Testis (tissue), 3 donors: ENCODE measurements around the gene GPR39. TPM values are rescaled to one million over a fixed set of nuclear protein-coding genes. Genes with fewer than 3 reads are reported as not detected.

Source experiments
- DNase-seq: peaks from one replicate; pipeline ENCODE4 v3.0.0-alpha.2; 2019
- H3K27ac ChIP-seq, 2 donors: fragments of 200-600 bp; sonication (generic); one replicate each; pipeline ENCODE4 v1.5.1; 2019
- H3K27me3 ChIP-seq: fragments of 200-600 bp; sonication (generic); one replicate; pipeline ENCODE4 v1.5.1; 2019
- H3K36me3 ChIP-seq: fragments of 200-600 bp; sonication (generic); one replicate; pipeline ENCODE4 v1.5.1; 2017; ENCODE audit warnings: low read depth; ENCODE audit errors: missing control alignments
- H3K4me1 ChIP-seq: fragments of 200-600 bp; sonication (generic); one replicate; pipeline ENCODE4 v1.5.1; 2019
- H3K4me3 ChIP-seq, 2 donors: fragments of 200-600 bp; sonication (generic); one replicate each; pipeline ENCODE4 v1.5.1; 2017 to 2019
- H3K9me3 ChIP-seq: fragments of 200-600 bp; sonication (generic); one replicate; pipeline ENCODE4 v1.5.1; 2017
- CTCF ChIP-seq, 3 experiments: fragments of 450-650 bp in 2 of 3; fragments of 200-600 bp in 1 of 3; sonication (generic) in 1 of 3; IDR thresholded peaks; one replicate each; pipeline ENCODE4 v1.5.1; 2016 to 2019; ENCODE audit warnings: antibody characterized with exemption in 3 of 3, mild to moderate bottlenecking in 2 of 3, moderate library complexity in 1 of 3
- POLR2A ChIP-seq: fragments of 450-650 bp; IDR thresholded peaks from one replicate; pipeline ENCODE4 v1.6.1; 2017; ENCODE audit warnings: antibody characterized with exemption, mild to moderate bottlenecking, moderate library complexity
- WGBS, 2 donors: methylation state at CpG; one replicate each; pipeline ENCODE4 v1.1.5; 2018; 5-methylcytosine and 5-hydroxymethylcytosine counted together
- intact Hi-C: fragments of 100-400 bp; cut with DNase I; formaldehyde crosslinking; loops from one replicate; pipeline ENCODE4 v1.15.1; 2023; ENCODE audit warnings: low total_unique reads
- polyA plus RNA-seq: library from polyadenylated mRNA; stranded (reverse); fragments of 350-450 nt; fragmentation: Illumina TruSeq; extraction: RNeasy Lipid Tissue Mini Kit (QIAGEN cat#74804); gene quantifications from one replicate; pipeline ENCODE4 v1.2.3, GENCODE V29; 2014; ENCODE audit warnings: low read depth, low replicate concordance; ENCODE audit not compliant: insufficient read depth
- total RNA-seq, 2 donors: library from RNA; depleted of rRNA; stranded (reverse); fragments of >200 nt; gene quantifications; one replicate each; pipeline ENCODE4 v1.2.3, GENCODE V29; 2016

The GPR39 gene
- total and polyA plus RNA-seq, 3 donors from 2014 or later, result 2.7 to 19.5 (median 4.0) TPM

- H3K36me3 ChIP-seq, result no peaks in the 10 kb centered on the region
- no peak for DNase-seq
- H3K4me1 ChIP-seq, result no peaks in the 10 kb centered on the region
- no peak overlapping the region for H3K27ac ChIP-seq
- H3K9me3 ChIP-seq, result no peaks in the 10 kb centered on the region
- H3K27me3 ChIP-seq, result no peaks in the 10 kb centered on the region
- no peak for TF ChIP-seq CTCF (IDR thresholded peaks at IDR 0.05)
- TF ChIP-seq POLR2A, result no peak
- intact Hi-C loops, result no loop called here
- H3K4me3 ChIP-seq, result no peak overlapping the region
Observed at GRCh38 chr2:132374151-132374550, 42.5 kb upstream of the GPR39 start.

GRCh38 chr2:132374551-132374950 is 42.1 kb upstream of the GPR39 start:
- Histone ChIP-seq H3K4me3 (no peak overlapping the region), H3K9me3 (no peaks in the 10 kb centered on the region), H3K36me3 (no peaks in the 10 kb centered on the region), H3K4me1 (no peaks in the 10 kb centered on the region), H3K27ac (no peak overlapping the region), H3K27me3 (no peaks in the 10 kb centered on the region)
- no peak for DNase-seq
- no peak for TF ChIP-seq POLR2A
- TF ChIP-seq CTCF (IDR thresholded peaks at IDR 0.05), result no peak
- intact Hi-C loops, result no loop called here
- WGBS, 2 donors, result 51 to 67% methylated on average over 2 of the region's 2 CpGs

- no peak overlapping the region for H3K4me3 ChIP-seq
- TF ChIP-seq CTCF (IDR thresholded peaks at IDR 0.05), result no peak
- no peak for TF ChIP-seq POLR2A
- no peaks in the 10 kb centered on the region for H3K27me3 ChIP-seq
- WGBS, 2 donors, result 68 to 82% methylated on average over 1 of the region's 1 CpG
- H3K4me1 ChIP-seq, result no peaks in the 10 kb centered on the region
- intact Hi-C loops, result no loop called here
- DNase-seq, result no peak
- no peaks in the 10 kb centered on the region for H3K36me3 ChIP-seq
- no peaks in the 10 kb centered on the region for H3K9me3 ChIP-seq
- no peak overlapping the region for H3K27ac ChIP-seq
Observed at GRCh38 chr2:132374961-132375360, 41.6 kb upstream of the GPR39 start.

GRCh38 chr2:132381376-132381775 is 35.2 kb upstream of the GPR39 start:
- Histone ChIP-seq H3K27ac (no peak overlapping the region), H3K4me1 (no peaks in the 10 kb centered on the region), H3K27me3 (no peaks in the 10 kb centered on the region), H3K4me3 (no peak overlapping the region), H3K9me3 (no peaks in the 10 kb centered on the region), H3K36me3 (no peaks in the 10 kb centered on the region)
- TF ChIP-seq CTCF (IDR thresholded peaks at IDR 0.05) (no peak), POLR2A (no peak)
- no peak for DNase-seq
- intact Hi-C loops, result no loop called here
- 75 to 80% methylated on average over 4 of the region's 4 CpGs for WGBS, 2 donors

GRCh38 chr2:132383956-132384355 is 32.6 kb upstream of the GPR39 start:
- WGBS, 2 donors, result 50 to 62% methylated on average over 8 of the region's 8 CpGs
- Histone ChIP-seq H3K36me3 (no peaks in the 10 kb centered on the region), H3K4me3 (no peak overlapping the region), H3K27me3 (no peaks in the 10 kb centered on the region), H3K27ac (no peak overlapping the region), H3K9me3 (no peaks in the 10 kb centered on the region), H3K4me1 (no peaks in the 10 kb centered on the region)
- TF ChIP-seq CTCF (IDR thresholded peaks at IDR 0.05) (no peak), POLR2A (no peak)
- no peak for DNase-seq
- intact Hi-C loops, result no loop called here
